Sigmoid colon (tissue), 7 donors: Measurements from ENCODE around the gene HES5. TPM values are rescaled to one million over a fixed set of nuclear protein-coding genes. Genes with fewer than 3 reads are reported as not detected.

ENCODE experiments used
- DNase-seq: peaks from one replicate; pipeline ENCODE4 v3.0.0-alpha.2; 2019
- H3K27ac ChIP-seq, 4 donors: fragments of 200-600 bp; sonication (generic); one replicate each; pipeline ENCODE4 v1.5.1; 2016 to 2019; ENCODE audit warnings: mild to moderate bottlenecking in 1 of 4
- H3K27me3 ChIP-seq, 3 donors: fragments of 200-600 bp; sonication (generic); one replicate each; pipeline ENCODE4 v1.5.1; 2019; ENCODE audit warnings: mild to moderate bottlenecking in 1 of 3
- H3K36me3 ChIP-seq, 4 donors: fragments of 200-600 bp; sonication (generic); one replicate each; pipeline ENCODE4 v1.5.1; 2016 to 2019
- H3K4me1 ChIP-seq, 4 donors: fragments of 200-600 bp; sonication (generic); one replicate each; pipeline ENCODE4 v1.5.1; 2017 to 2019
- H3K4me3 ChIP-seq, 4 donors: fragments of 200-600 bp; sonication (generic); one replicate each; pipeline ENCODE4 v1.5.1; 2017 to 2019; ENCODE audit warnings: mild to moderate bottlenecking in 2 of 4, moderate library complexity in 1 of 4
- H3K9me3 ChIP-seq, 4 donors: fragments of 200-600 bp in 3 of 4; sonication (generic) in 3 of 4; one replicate each; pipeline versions ENCODE4 v1.5.1 to v1.6.1; 2013 to 2019
- EP300 ChIP-seq, 4 donors: sonication (generic); formaldehyde crosslinking; IDR thresholded peaks; one replicate each; pipeline ENCODE4 v1.6.1; 2017; ENCODE audit warnings: antibody characterized with exemption in 4 of 4
- POLR2A ChIP-seq, 2 donors: fragments of 450-650 bp; IDR thresholded peaks; one replicate each; pipeline ENCODE4 v1.6.1; 2016; ENCODE audit warnings: antibody characterized with exemption in 2 of 2, mild to moderate bottlenecking in 2 of 2, moderate library complexity in 2 of 2
- POLR2AphosphoS5 ChIP-seq, 4 donors: sonication (generic); formaldehyde crosslinking; IDR thresholded peaks; one replicate each; pipeline ENCODE4 v1.6.1; 2017; ENCODE audit warnings: antibody characterized with exemption in 4 of 4
- WGBS, 2 donors: extraction: QIAGEN DNeasy Blood & Tissue Kit; methylation state at CpG; one replicate each; pipeline ENCODE4 v1.1.7; 2013; 5-methylcytosine and 5-hydroxymethylcytosine counted together
- intact Hi-C: fragments of 100-400 bp; cut with DNase I; formaldehyde crosslinking; loops from one replicate; pipeline ENCODE4 v1.15.1; 2023
- polyA plus RNA-seq, 3 donors: library from polyadenylated mRNA; stranded (reverse); fragments of 200-250 nt; gene quantifications; one replicate each; pipeline ENCODE4 v1.2.3, GENCODE V29; 2013
- total RNA-seq, 4 donors: library from RNA; depleted of rRNA; stranded (reverse); fragments of >200 nt; gene quantifications; one replicate each; pipeline ENCODE4 v1.1.0, GENCODE V29; 2016
- TF ChIP-seq, protein P1 (sequence below), 4 experiments: fragments of 450-650 bp in 3 of 4; fragments of 200-600 bp in 1 of 4; IDR thresholded peaks; one replicate each; pipeline ENCODE4 v1.5.1; 2016 to 2019; ENCODE audit warnings: antibody characterized with exemption in 4 of 4, mild to moderate bottlenecking in 3 of 4, moderate library complexity in 2 of 4
- donor health status: healthy with polysubstance abuse.
- donor health status: Bipolar disorder and iron deficiency.
- donor health status: healthy.

Gene HES5
- total and polyA plus RNA-seq, 7 donors, result 0.36 to 1.2 (median 0.61) TPM; not detected in 4

DNA sequence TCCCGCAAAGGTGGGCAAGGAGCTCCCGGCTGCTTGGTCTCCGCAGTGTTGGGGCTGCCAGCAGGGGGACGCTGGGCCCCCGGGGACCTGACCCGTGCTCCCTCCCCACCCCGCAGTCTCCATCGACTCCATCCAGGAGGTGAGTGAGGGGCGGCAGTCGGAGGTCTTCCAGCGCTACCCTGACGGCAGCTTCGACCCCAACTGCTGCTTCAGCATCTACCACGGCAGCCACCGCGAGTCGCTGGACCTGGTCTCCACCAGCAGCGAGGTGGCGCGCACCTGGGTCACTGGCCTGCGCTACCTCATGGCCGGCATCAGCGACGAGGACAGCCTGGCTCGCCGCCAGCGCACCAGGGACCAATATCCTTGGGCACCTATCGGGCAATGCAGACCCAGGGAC, 50.4 kb downstream of the HES5 start:
- 89 to 95% methylated on average over 28 of the region's 28 CpGs for WGBS, 2 donors
- Histone ChIP-seq H3K36me3 (no peaks in the 10 kb centered on the region), H3K27ac (no peak overlapping the region), H3K27me3 (peaks cover 0 to 15% (median 0%) of the 10 kb centered on the region in 3 donors), H3K4me1 (no peaks in the 10 kb centered on the region), H3K4me3 (no peak overlapping the region), H3K9me3 (no peaks in the 10 kb centered on the region)
- DNase-seq, result no peak
- TF ChIP-seq POLR2AphosphoS5 (IDR thresholded peaks at IDR 0.05) (no peak), EP300 (IDR thresholded peaks at IDR 0.05) (no peak), POLR2A (IDR thresholded peaks at IDR 0.05) (no peak)
- TF ChIP-seq, protein P1, sequence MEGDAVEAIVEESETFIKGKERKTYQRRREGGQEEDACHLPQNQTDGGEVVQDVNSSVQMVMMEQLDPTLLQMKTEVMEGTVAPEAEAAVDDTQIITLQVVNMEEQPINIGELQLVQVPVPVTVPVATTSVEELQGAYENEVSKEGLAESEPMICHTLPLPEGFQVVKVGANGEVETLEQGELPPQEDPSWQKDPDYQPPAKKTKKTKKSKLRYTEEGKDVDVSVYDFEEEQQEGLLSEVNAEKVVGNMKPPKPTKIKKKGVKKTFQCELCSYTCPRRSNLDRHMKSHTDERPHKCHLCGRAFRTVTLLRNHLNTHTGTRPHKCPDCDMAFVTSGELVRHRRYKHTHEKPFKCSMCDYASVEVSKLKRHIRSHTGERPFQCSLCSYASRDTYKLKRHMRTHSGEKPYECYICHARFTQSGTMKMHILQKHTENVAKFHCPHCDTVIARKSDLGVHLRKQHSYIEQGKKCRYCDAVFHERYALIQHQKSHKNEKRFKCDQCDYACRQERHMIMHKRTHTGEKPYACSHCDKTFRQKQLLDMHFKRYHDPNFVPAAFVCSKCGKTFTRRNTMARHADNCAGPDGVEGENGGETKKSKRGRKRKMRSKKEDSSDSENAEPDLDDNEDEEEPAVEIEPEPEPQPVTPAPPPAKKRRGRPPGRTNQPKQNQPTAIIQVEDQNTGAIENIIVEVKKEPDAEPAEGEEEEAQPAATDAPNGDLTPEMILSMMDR (IDR thresholded peaks at IDR 0.05), result no peak
- intact Hi-C loops, result no loop called here

DNA sequence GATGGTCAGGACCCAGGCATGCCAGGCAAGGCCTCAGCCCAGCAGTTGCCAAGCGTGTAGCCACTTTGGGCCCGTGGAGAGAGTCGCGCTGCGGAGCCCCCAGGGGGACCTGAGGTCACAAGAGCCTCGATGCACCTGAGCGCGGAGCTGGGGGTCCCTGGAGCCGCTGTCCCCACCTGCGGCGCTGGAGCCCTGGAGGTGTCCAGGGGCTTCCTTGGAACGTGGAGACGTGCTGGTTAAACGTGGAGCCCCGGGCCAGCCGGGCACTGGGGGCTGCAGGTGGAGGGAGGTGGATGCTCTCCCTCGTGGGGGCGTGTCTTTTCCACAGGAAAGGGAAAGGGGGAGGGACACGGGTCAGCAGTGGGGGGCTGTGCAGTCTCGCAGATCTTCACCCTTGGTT, 50.9 kb downstream of the HES5 start:
- 81 to 87% methylated on average over 20 of the region's 20 CpGs for WGBS, 2 donors
- Histone ChIP-seq H3K36me3 (no peaks in the 10 kb centered on the region), H3K9me3 (no peaks in the 10 kb centered on the region), H3K4me1 (no peaks in the 10 kb centered on the region), H3K27me3 (peaks cover 0 to 15% (median 0%) of the 10 kb centered on the region in 3 donors), H3K27ac (no peak overlapping the region), H3K4me3 (no peak overlapping the region)
- intact Hi-C loops, result no loop called here
- TF ChIP-seq, protein P1 (IDR thresholded peaks at IDR 0.05), result no peak
- no peak for TF ChIP-seq POLR2AphosphoS5 (IDR thresholded peaks at IDR 0.05)
- TF ChIP-seq EP300 (IDR thresholded peaks at IDR 0.05), result no peak
- no peak for TF ChIP-seq POLR2A (IDR thresholded peaks at IDR 0.05)
- DNase-seq, result no peak

Other genes starting within 250 kb of the HES5 start
- 1 to 10 TPM; 6.2 to 9.1 (median 6.7) TPM for gene MORN1, start 138.7 kb downstream of the HES5 start, total RNA-seq
- gene MORN1, start 138.7 kb downstream of the HES5 start, polyA plus RNA-seq, result 1 to 10 TPM; 2.4 to 9.1 (median 2.5) TPM
- 10 to 100 TPM; 49.0 to 56.2 (median 50.7) TPM for gene RER1, start 138.4 kb downstream of the HES5 start, total RNA-seq
- gene RER1, start 138.4 kb downstream of the HES5 start, polyA plus RNA-seq, result 100 to 1,000 TPM in 1 of 3 donors, 10 to 100 TPM in 2; 40.8 to 113 (median 52.2) TPM
- gene PEX10, start 117.7 kb downstream of the HES5 start, total RNA-seq, result 10 to 100 TPM; 12.8 to 17.0 (median 15.0) TPM
- gene PEX10, start 117.7 kb downstream of the HES5 start, polyA plus RNA-seq, result 10 to 100 TPM in 2 of 3 donors, 1 to 10 TPM in 1; 9.9 to 21.9 (median 12.6) TPM
- 1 to 10 TPM in 2 of 4 donors, under 1 TPM in 1, not detected in 1; 0.54 to 1.7 (median 1.1) TPM for gene PLCH2, start 54.0 kb downstream of the HES5 start, total RNA-seq
- 1 to 10 TPM in 1 of 3 donors, under 1 TPM in 1, not detected in 1; 0.60 to 3.8 TPM for gene PLCH2, start 54.0 kb downstream of the HES5 start, polyA plus RNA-seq
- gene PANK4, start 3.7 kb downstream of the HES5 start, total RNA-seq, result 10 to 100 TPM; 23.6 to 37.7 (median 27.9) TPM
- 10 to 100 TPM; 11.4 to 25.4 (median 13.4) TPM for gene PANK4, start 3.7 kb downstream of the HES5 start, polyA plus RNA-seq
- 10 to 100 TPM; 37.5 to 73.4 (median 60.4) TPM for gene TNFRSF14, start 26.1 kb upstream of the HES5 start, total RNA-seq
- 100 to 1,000 TPM in 1 of 3 donors, 10 to 100 TPM in 2; 53.5 to 185 (median 64.7) TPM for gene TNFRSF14, start 26.1 kb upstream of the HES5 start, polyA plus RNA-seq
- 10 to 100 TPM in 3 of 4 donors, 1 to 10 TPM in 1; 8.6 to 18.2 (median 15.3) TPM for gene PRXL2B, start 56.5 kb upstream of the HES5 start, total RNA-seq
- 10 to 100 TPM; 28.2 to 53.2 (median 42.1) TPM for gene PRXL2B, start 56.5 kb upstream of the HES5 start, polyA plus RNA-seq
- gene MMEL1, start 102.8 kb upstream of the HES5 start, total RNA-seq, result 1 to 10 TPM in 2 of 4 donors, under 1 TPM in 1, not detected in 1; 0.66 to 3.4 (median 2.9) TPM
- gene MMEL1, start 102.8 kb upstream of the HES5 start, polyA plus RNA-seq, result 10 to 100 TPM in 2 of 3 donors, 1 to 10 TPM in 1; 5.0 to 37.2 (median 14.8) TPM